Endothelial cell (in vitro differentiated cells): ENCODE data around the gene PINLYP. TPM values are rescaled to one million over a fixed set of nuclear protein-coding genes. Genes with fewer than 3 reads are reported as not detected.

Experiments used
- DNase-seq: peaks from one replicate; pipeline ENCODE4 v3.0.0; 2021; ENCODE audit warnings: low spot score
- H3K27ac Mint-ChIP-seq: one replicate; pipeline ENCODE4 v1.8.0; 2021; ENCODE audit warnings: mixed read lengths, inconsistent platforms; ENCODE audit not compliant: unreplicated experiment
- H3K27me3 Mint-ChIP-seq: one replicate; pipeline ENCODE4 v1.8.0; 2021; ENCODE audit warnings: mild to moderate bottlenecking, moderate library complexity, mixed read lengths, inconsistent platforms; ENCODE audit not compliant: unreplicated experiment
- H3K36me3 Mint-ChIP-seq: one replicate; pipeline ENCODE4 v1.8.0; 2021; ENCODE audit warnings: mild to moderate bottlenecking, low read depth, mixed read lengths, inconsistent platforms; ENCODE audit not compliant: unreplicated experiment
- H3K4me1 Mint-ChIP-seq: one replicate; pipeline ENCODE4 v1.8.0; 2021; ENCODE audit warnings: mild to moderate bottlenecking, mixed read lengths, inconsistent platforms; ENCODE audit not compliant: unreplicated experiment
- H3K4me3 Mint-ChIP-seq: one replicate; pipeline ENCODE4 v1.8.0; 2021; ENCODE audit warnings: mild to moderate bottlenecking, mixed read lengths, inconsistent platforms; ENCODE audit not compliant: unreplicated experiment
- H3K9me3 Mint-ChIP-seq: one replicate; pipeline ENCODE4 v1.8.0; 2021; ENCODE audit warnings: mixed read lengths, inconsistent platforms; ENCODE audit not compliant: unreplicated experiment
- total RNA-seq: library from RNA; stranded (reverse); fragmentation: NEBNext Ultra II Directional; extraction: Animal tissue kit (Norgen Biotek cat#: 25700); gene quantifications from one replicate; pipeline ENCODE4 v1.2.1, GENCODE V29; 2021; ENCODE audit not compliant: unreplicated experiment
- TF ChIP-seq, protein P1 (sequence below): fragments of 200-600 bp; sonication (generic); IDR thresholded peaks from one replicate; pipeline ENCODE4 v1.5.0; 2021; ENCODE audit warnings: antibody characterized with exemption; ENCODE audit not compliant: unreplicated experiment

Gene PINLYP
- total RNA-seq, 1 donor from 2014 or later, result 3.4 TPM

DNA sequence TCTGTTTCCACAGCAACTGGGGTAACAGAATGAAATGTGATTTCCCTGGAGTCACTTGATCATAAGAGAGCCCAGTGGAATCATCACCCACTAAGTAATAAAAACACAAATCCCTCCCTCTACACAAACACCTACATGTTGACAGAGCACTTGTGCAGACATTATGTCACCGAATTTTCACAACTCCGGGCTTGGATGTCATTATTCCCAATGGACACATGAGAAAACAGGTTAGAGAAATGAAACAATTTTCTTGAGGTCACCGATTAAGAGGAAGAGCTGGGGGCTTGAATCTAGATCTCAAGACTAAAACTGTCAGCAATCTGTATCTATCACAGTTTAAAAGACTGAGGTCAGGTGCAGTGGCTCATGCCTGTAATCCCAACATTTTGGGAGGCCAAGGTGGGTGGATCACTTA is 3.4 kb upstream of the PINLYP start:
- peaks cover 14% of the 10 kb centered on the region for H3K4me1 Mint-ChIP-seq
- peaks cover 13% of the 10 kb centered on the region for H3K27me3 Mint-ChIP-seq
- H3K9me3 Mint-ChIP-seq, result no peaks in the 10 kb centered on the region
- H3K36me3 Mint-ChIP-seq, result peaks cover 9% of the 10 kb centered on the region
- peak overlapping the region; percentile 71 for H3K4me3 Mint-ChIP-seq
- TF ChIP-seq, protein P1, sequence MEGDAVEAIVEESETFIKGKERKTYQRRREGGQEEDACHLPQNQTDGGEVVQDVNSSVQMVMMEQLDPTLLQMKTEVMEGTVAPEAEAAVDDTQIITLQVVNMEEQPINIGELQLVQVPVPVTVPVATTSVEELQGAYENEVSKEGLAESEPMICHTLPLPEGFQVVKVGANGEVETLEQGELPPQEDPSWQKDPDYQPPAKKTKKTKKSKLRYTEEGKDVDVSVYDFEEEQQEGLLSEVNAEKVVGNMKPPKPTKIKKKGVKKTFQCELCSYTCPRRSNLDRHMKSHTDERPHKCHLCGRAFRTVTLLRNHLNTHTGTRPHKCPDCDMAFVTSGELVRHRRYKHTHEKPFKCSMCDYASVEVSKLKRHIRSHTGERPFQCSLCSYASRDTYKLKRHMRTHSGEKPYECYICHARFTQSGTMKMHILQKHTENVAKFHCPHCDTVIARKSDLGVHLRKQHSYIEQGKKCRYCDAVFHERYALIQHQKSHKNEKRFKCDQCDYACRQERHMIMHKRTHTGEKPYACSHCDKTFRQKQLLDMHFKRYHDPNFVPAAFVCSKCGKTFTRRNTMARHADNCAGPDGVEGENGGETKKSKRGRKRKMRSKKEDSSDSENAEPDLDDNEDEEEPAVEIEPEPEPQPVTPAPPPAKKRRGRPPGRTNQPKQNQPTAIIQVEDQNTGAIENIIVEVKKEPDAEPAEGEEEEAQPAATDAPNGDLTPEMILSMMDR, result no peak
- no peak for DNase-seq
- peak overlapping the region; percentile 81 for H3K27ac Mint-ChIP-seq

GRCh38 chr19:43574424-43575155 is 1.0 kb upstream of the PINLYP start:
- TF ChIP-seq, protein P1, result no peak
- H3K36me3 Mint-ChIP-seq, result peaks cover 9% of the 10 kb centered on the region
- no peak for DNase-seq
- H3K27ac Mint-ChIP-seq, result peak overlapping the region; percentile 99
- peaks cover 17% of the 10 kb centered on the region for H3K27me3 Mint-ChIP-seq
- no peaks in the 10 kb centered on the region for H3K9me3 Mint-ChIP-seq
- H3K4me1 Mint-ChIP-seq, result peaks cover 19% of the 10 kb centered on the region
- H3K4me3 Mint-ChIP-seq, result peak overlapping the region; percentile 98

DNA sequence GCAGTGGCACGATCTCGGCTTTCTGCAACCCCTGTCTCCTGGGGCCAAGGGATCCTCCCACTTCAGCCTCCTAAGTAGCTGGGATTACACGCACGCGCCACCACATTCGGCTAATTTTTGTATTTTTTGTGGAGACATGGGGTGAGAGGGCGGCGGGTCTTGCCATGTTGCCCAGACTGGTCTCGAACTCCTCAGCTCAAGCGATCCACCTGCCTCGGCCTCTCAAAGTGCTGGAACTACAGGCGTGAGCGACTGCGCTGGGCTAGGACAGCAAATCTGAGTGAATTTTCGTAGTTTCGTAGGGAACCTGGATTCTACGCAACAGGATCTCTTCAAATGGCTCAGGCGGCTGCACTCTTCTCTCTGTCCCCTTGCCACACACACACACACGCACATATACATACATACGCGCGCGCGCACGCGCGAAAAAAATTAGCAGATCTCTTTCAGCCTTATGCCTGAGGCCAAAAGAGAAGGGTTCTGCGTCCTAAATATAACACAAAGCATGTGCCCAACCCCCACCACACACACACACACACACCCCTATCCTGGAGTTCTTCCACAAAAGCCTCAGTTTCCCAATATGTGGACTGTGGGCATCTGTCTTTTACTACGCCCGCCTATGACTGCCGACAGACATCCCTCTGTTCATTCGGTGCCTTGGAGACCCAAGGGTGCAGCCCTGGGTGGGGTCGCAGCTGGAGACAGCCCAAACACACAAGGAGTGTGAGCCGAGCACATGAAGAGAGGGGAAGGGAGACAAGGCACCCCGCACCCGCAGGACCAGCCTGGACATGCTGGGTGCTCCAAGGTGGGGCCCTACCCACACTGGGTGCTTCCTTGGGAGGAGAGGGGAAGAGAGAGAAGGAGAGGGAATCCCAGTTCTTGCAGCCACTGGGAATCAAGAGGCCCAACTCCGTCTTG is 616 bp downstream of the PINLYP start:
- Mint-ChIP-seq H3K9me3 (no peaks in the 10 kb centered on the region), H3K4me3 (peak overlapping the region; percentile 82), H3K36me3 (peaks cover 13% of the 10 kb centered on the region), H3K27ac (peak overlapping the region; percentile 99), H3K27me3 (peaks cover 17% of the 10 kb centered on the region), H3K4me1 (peaks cover 26% of the 10 kb centered on the region)
- DNase-seq, result no peak
- TF ChIP-seq, protein P1, result no peak

DNA sequence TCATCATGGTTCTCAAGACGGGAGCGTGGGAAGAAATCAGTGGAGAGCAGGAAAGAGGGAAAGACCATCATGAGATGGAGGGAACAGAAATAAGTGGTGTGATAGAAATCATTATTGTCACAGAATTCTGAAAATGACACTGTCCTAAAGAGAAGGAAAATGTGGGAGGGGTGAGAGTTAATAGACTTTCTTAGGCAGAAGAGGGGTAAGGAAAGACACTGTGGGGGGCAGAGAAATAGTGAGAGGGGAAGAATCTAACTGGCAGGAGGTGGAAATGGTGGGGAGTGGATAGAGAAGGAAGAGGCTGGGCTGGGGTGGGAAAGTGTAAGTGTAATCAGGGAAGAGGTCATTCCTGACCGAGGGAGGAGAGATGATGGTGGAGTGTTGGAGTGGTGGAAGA is 3.2 kb downstream of the PINLYP start:
- Mint-ChIP-seq H3K4me1 (peaks cover 30% of the 10 kb centered on the region), H3K9me3 (no peaks in the 10 kb centered on the region), H3K4me3 (peak overlapping the region; percentile 57), H3K27ac (peak overlapping the region; percentile 9), H3K36me3 (peaks cover 10% of the 10 kb centered on the region), H3K27me3 (peaks cover 13% of the 10 kb centered on the region)
- TF ChIP-seq, protein P1, result no peak
- no peak for DNase-seq
